ENCODE measurements around the gene TNPO3. TPM values are rescaled to one million over a fixed set of nuclear protein-coding genes. Genes with fewer than 3 reads are reported as not detected.

The TNPO3 gene
- polyA plus RNA-seq (45.7 and 47.7 TPM in 2 replicates), polyA minus RNA-seq (108 TPM in 2 replicates)

GRCh38 chr7:129054438-129055293 lies at the start of gene TNPO3:
TSS of gene TNPO3 (minus strand) at chr7:129055111. CDS start at chr7:129054770, 341 bp downstream.
- H3K9ac ChIP-seq (ENCODE audit: low read length) = peak within 1 kb of the TSS; percentile 92
- H3K27me3 ChIP-seq (ENCODE audit: insufficient read depth, low read depth, low read length) = no peaks in the 10 kb centered on the region
- H3K4me2 ChIP-seq (ENCODE audit: low read length) = peak within 1 kb of the TSS; percentile 76
- peaks cover 44% of the 10 kb centered on the region for H3K79me2 ChIP-seq (replicated peaks; ENCODE audit: insufficient read depth, low read length)
- H3K9me3 ChIP-seq (ENCODE audit: low read length) = no peaks in the 10 kb centered on the region
- peak within 1 kb of the TSS; percentile 83 for H3K4me3 ChIP-seq (ENCODE audit: low read length)
- peak; percentile 84 for TF ChIP-seq MXI1 (conservative IDR thresholded peaks at IDR 0.05; ENCODE audit: poor library complexity, severe bottlenecking)
- TF ChIP-seq POLR2AphosphoS5 (IDR thresholded peaks at IDR 0.05) = peak; percentile 85
- TF ChIP-seq REST (IDR thresholded peaks at IDR 0.05; ENCODE audit: borderline replicate concordance) = peak; percentile 86
- TF ChIP-seq CTCF (IDR thresholded peaks at IDR 0.05; ENCODE audit: poor library complexity, severe bottlenecking) = peak; percentile 44
- TF ChIP-seq TAF1 (IDR thresholded peaks at IDR 0.05; ENCODE audit: low read depth) = peak; percentile 94
- peak; percentile 20 for TF ChIP-seq SMC3 (conservative IDR thresholded peaks at IDR 0.05; ENCODE audit: poor library complexity)
- peak; percentile 12 for TF ChIP-seq RAD21 (conservative IDR thresholded peaks at IDR 0.05)
- TF ChIP-seq EZH2 (IDR thresholded peaks at IDR 0.05; ENCODE audit: borderline replicate concordance, insufficient read depth, low read length, poor library complexity, severe bottlenecking) = no peak
- peak; percentile 73 for TF ChIP-seq EP300 (conservative IDR thresholded peaks at IDR 0.05; ENCODE audit: poor library complexity, severe bottlenecking)
- H2AFZ ChIP-seq (ENCODE audit: low read depth, low read length) = peak within 1 kb of the TSS; percentile 92
- no peaks in the 10 kb centered on the region for H3F3A ChIP-seq (ENCODE audit: insufficient read depth, low read length, poor library complexity, severe bottlenecking)
- H3K36me3 ChIP-seq (ENCODE audit: insufficient read depth, low read length) = no peaks in the 10 kb centered on the region
- H3K27ac ChIP-seq (ENCODE audit: low read length) = peak within 1 kb of the TSS; percentile 92
- no peaks in the 10 kb centered on the region for H3K9me2 ChIP-seq (ENCODE audit: insufficient read depth, low read length)
- H4K20me1 ChIP-seq (ENCODE audit: insufficient read depth) = no peaks in the 10 kb centered on the region

- TF ChIP-seq SMC3 (conservative IDR thresholded peaks at IDR 0.05; ENCODE audit: poor library complexity) = no peak
- TF ChIP-seq EP300 (conservative IDR thresholded peaks at IDR 0.05; ENCODE audit: poor library complexity, severe bottlenecking) = no peak
- no peak for TF ChIP-seq REST (IDR thresholded peaks at IDR 0.05; ENCODE audit: borderline replicate concordance)
- Histone ChIP-seq H3K9ac (ENCODE audit: low read length) (no peak overlapping the region), H4K20me1 (ENCODE audit: insufficient read depth) (no peaks in the 10 kb centered on the region), H3K27me3 (ENCODE audit: insufficient read depth, low read depth, low read length) (no peaks in the 10 kb centered on the region), H3K79me2 (replicated peaks; ENCODE audit: insufficient read depth, low read length) (no peaks in the 10 kb centered on the region), H3K9me3 (ENCODE audit: low read length) (no peaks in the 10 kb centered on the region), H3F3A (ENCODE audit: insufficient read depth, low read length, poor library complexity, severe bottlenecking) (no peaks in the 10 kb centered on the region), H3K36me3 (ENCODE audit: insufficient read depth, low read length) (no peaks in the 10 kb centered on the region), H2AFZ (ENCODE audit: low read depth, low read length) (no peak overlapping the region), H3K9me2 (ENCODE audit: insufficient read depth, low read length) (no peaks in the 10 kb centered on the region), H3K4me2 (ENCODE audit: low read length) (no peak overlapping the region), H3K4me3 (ENCODE audit: low read length) (no peak overlapping the region), H3K27ac (ENCODE audit: low read length) (no peak overlapping the region)
These were observed 48.8 kb upstream of the TNPO3 start for GRCh38 chr7:129103561-129104324.

Data from neural cell (in vitro differentiated cells).